GM08714 (cell line): ENCODE measurements around the gene ZNF32.
A peak's percentile ranks its signal among the peaks of the same experiment; 100 is the strongest.
"Not testable (repeated sequence)": the region's sequence is repeated elsewhere in the genome, so short reads cannot be mapped to it uniquely, and the experiment has no call there.

ENCODE experiments used
- H3K4me3 ChIP-seq: fragments of 200-500 bp; sonication (Bioruptor generic); 2 replicates; pipeline ENCODE4 v1.5.1; 2014; ENCODE audit warnings: mild to moderate bottlenecking, low read length, inconsistent platforms
- ZNF274 ChIP-seq: IDR thresholded peaks from 2 replicates; pipeline ENCODE4 v1.6.1; 2012; ENCODE audit warnings: mild to moderate bottlenecking, low read depth, low read length

The ZNF32 gene

DNA sequence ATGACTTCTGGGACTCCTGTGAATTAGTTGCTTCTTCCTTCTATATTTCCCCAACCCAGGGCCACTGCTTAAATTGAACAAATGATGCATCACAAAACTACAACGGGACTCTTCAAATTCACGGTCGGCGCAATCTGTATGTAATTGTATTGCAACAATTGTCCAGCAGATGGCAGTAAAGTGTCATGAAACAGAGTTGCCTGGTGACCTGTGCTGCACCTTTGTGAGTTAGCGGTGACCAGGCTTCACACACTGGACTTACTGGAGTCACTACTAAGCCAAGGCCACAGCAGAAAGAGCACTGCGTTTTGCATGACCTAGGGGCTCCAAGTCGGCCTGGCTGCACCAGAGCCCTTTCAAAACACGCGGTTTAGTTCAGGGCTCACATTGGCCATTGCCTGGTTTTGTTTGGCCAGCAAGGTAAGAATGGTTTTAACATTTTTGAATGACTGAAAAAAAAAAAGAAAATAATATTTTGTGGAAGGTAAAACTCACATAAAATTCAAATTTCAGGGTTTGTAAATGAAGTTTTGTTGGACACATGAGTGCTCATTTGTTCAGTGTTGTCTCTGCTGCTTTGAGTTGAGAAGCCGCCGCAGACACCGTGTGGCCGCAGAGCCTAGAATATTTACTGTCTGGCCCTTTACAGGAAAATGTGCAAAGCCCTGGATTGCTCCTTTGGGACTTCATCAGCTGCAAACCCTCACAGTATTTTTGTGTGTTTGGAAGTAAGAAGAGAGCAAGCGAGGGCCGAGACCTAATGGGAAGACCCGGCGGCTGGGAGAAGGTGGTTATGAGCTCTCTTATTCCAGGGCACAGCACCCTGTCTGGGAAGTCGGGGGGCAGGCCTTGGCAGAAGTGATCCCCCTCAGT lies 23.2 kb upstream of the ZNF32 start:
- TF ChIP-seq ZNF274: no peak
- H3K4me3 ChIP-seq: no peak overlapping the region

DNA sequence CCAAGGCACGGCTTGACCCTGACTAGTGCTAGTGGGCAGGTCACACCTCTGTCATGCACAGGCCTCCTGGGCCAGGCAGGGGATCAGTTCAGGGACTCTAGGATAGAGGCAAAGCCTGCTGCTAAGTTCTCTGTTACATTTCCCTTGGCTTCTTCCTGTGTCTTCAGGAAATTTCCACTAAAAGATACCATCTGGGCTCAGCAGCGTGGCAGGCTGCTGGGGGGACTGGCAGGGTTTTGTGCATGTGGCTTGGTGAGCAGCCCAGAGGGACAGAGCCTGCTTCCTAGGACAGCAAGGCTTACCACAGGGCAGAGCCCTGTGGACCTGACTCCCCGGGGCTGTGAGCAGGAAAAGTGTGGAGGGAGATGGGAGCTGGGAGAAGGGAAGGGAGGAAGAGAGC lies 20.7 kb upstream of the ZNF32 start:
- H3K4me3 ChIP-seq: no peak overlapping the region
- TF ChIP-seq ZNF274: no peak

DNA sequence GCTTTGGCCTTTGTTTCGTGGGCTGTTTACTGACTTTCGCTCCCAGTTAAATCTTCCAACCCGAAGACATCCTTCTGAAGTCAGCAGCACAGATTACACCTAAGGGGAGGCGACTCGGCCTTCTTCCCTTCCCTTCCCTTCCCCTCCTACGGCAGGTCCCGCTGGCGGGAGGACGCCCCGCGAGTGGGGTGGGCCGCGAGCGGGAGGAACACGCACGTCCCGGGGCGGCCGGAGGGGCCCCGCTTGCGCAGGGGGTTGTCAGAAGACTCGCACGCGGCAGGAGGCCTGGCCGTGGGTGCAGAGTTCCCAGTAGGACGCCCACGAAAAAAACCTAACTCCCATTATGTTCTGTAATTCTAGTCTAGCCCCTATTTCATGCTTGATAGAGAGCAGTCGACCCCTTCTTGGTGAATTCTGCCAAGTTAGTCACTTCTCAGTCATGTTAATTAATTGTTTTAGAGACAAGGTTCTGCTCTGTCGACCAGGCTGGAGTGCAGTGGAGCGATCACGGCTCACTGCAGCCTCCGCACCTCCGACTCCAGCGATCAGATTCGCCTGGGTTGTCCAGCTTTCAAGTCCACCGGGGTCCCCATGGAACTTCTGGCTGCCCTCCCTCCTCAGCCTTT lies 19.2 kb upstream of the ZNF32 start:
- H3K4me3 ChIP-seq: no peak overlapping the region
- TF ChIP-seq ZNF274: no peak

DNA sequence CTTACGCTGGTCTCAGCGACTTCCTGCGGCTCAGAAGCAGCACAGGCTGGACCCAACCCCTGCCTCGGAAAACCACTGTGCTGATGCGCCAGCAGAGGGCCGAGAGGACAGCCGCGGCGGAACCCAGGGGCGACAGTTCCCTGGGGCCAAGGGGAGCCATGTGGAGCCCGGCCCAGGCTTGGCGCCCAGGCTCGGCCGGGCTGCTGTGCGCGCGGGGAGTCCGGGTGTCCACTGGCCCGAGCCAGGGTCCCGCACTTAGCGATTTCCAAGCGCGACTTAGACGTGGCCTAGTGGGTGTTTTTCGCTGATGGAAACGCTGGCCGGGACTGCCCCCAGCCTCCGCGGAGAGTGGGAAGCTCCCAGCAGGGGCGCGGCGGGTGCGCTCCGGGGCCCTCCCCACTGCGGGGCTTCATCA lies 18.6 kb upstream of the ZNF32 start:
- TF ChIP-seq ZNF274: no peak
- no peak overlapping the region for H3K4me3 ChIP-seq

DNA sequence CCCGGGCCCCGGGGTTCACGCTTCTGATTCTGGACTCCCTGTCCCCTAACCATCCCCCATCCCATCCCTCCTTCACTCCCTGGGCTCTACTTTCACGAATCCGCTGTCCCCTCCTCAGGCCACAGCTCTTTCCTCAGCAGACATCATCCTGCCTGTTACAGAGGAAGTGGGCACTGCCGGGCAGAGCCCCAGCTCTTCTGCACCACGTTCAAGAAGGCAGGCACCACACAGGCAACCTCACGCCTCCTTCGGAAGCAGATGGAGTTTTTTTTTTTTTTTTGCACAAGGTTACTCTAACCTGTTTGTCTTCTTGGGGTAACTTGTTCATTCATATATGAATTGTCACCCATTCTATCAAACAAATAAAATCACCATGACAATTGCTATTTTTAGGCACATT lies 17.9 kb upstream of the ZNF32 start:
- H3K4me3 ChIP-seq: no peak overlapping the region
- TF ChIP-seq ZNF274: no peak

DNA sequence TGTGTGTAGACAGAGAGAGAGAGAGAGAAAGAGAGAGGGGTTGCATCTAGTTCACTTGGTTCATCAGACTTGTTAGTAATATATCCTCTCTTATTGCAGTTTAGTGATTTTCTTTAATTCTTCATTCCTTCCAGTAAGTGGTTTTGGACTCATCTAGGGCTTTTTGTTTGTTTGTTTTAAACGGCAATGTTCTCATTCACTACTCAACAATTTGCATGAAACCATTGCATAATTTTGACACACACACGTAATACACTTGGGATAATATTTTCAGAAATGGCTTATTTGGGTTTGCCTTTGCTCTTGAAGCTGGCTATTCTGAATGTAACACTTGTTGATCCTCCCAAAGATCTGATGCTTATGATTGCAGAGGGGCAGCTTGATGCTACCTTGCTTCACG lies 16.4 kb upstream of the ZNF32 start:
- no peak for TF ChIP-seq ZNF274
- H3K4me3 ChIP-seq: no peak overlapping the region

DNA sequence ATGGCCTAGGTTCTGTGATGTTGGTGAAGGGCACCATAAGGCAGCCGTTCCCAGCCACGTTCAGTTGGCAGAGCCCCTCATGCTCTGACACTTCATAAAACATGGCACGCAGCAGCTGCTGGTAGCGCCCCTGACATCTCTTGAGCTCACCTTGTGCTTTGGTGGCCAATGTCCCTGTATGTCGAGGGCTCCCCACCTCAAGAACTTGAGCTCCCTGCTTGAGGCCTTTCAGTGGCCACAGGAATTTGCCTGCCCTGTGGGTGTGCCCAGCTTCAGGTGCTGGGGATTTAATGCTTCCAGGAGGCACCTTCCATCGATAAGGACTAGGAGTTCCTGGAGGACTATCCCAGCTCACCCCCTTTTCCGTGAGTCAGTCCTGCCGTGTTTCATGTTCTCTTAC lies 9.5 kb upstream of the ZNF32 start:
- no peak overlapping the region for H3K4me3 ChIP-seq
- TF ChIP-seq ZNF274: no peak

DNA sequence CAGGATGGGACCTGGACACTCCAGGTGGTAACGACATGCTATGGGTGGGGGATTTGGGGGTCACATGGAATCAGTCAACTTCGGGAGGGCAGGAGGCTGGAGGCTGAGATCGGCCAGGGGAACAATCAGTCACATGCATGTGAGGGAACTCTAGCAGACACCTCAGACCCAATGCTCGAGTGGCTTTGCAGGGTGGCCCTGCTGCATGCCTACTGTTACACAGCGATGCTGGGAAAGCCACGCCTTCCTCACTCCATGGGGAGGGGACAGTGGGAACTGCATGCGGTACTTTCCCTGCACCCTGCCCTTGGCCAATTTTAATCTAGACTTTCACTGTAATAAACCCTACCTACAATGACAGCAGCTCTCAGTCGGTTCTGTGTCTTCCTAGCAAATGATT lies 6.6 kb upstream of the ZNF32 start:
- TF ChIP-seq ZNF274: no peak
- no peak overlapping the region for H3K4me3 ChIP-seq

DNA sequence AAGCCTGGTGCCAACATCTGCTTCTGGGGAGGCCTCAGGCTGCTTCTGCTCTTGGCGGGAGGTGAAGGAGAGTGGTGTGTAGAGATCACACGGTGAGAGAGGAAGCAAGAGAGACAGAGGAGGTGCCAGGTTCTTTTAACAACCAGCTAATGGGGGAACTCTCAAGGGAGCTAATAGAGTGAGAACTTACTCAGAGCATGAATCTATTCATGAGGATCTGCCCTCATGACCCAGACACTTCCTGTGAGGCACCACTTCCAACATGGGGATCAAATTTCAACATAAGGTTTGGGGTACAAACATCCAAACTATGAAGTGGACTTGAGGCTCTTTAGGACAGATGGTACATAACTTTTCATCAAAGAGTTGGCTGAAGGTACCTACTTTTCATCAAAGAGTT lies 5.1 kb upstream of the ZNF32 start:
- no peak for TF ChIP-seq ZNF274

DNA sequence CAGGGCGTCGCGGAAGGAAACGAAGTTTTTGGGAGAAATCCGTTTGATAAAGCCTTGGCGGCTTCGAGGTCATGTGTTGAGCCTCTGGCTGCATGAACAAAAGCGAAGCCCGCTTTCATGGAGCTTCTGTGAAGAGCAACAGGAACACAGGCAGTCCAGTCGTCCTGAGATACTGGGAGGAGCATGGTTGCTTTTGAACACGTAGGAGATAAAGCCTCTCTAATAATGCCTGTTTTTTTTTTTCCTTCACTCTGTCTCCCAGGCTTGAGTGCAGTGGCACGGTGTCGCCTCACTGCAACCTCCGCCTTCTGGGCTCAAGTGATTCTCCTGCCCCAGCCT lies 473 bp upstream of the ZNF32 start:
- H3K4me3 ChIP-seq: peak overlapping the region; percentile 80; the same call in 1 of the 2 replicates
- TF ChIP-seq ZNF274: no peak

More for the DNA sequence above, 5.1 kb upstream of the ZNF32 start:
- no peak overlapping the region for H3K4me3 ChIP-seq

DNA sequence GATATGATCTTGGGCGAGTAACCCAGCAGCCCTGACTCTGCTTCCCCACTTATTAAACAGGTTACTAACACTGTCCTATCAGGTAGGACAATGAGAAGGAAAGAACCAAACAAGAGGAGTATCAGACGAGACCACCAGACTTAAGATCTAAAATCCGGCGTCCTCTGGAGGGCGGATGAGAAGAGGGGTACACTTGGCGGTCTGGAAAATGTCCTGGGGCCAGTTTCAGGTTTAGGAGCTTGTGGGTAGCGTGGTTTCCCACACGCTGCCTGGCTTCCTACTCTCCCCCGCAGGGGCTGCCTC lies 635 bp downstream of the ZNF32 start:
- peak overlapping the region; percentile 80; the same call in 1 of the 2 replicates for H3K4me3 ChIP-seq
- TF ChIP-seq ZNF274: no peak

DNA sequence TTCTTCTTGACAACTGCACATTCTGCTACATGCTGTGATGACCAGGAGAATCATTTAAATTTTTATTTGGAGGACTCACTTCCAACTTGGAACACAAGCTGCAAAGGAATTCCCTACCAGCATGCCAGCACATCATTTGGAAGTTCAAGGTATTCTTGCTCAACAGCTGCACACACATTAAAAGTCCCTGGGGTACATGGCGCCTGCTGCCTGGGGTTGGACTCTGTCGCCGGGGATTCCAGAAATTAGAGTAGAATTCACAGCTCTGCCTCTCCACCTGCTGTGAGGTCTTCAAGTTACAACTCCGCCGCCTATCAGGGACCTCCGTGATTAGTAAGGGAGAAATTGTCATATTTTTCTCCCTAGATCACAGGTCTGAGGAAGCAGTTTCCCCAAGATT lies 1.1 kb downstream of the ZNF32 start:
- TF ChIP-seq ZNF274: no peak
- no peak overlapping the region for H3K4me3 ChIP-seq

DNA sequence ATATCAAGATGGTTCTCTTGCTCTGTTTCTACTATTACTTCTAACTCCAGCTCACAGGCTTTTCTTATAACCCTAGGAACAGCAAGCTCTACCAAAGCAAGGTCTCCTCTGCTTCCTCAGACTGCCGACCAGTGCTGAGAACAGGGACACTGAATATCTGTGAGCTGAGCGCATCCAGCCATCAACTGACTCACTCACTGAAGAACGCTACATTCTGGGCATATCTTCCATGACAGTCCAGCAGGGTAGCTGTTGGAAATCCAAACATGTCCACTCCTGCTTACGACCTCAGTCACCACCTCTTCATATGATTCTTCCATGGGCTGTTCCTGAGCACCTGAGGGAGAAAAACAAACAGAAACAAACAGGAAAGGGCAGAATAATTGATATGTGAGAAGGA lies 2.8 kb downstream of the ZNF32 start:
- no peak overlapping the region for H3K4me3 ChIP-seq
- no peak for TF ChIP-seq ZNF274

DNA sequence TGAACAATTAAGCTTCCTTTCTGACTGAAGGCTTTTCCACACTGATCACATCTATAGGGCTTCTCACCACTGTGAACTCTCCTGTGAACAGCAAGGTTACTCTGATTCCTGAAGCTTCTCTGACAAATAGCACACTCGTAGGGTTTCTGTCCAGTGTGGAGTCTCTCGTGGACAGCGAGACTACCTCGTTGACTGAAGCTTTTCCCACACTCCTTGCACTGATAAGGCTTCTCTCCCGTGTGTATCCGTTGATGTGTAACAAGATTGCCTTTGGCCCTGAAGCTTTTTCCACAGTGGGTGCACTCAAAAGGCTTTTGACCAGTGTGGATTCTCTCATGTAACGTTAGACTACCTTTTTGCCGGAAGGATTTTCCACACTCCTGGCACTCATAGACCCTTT lies 4.4 kb downstream of the ZNF32 start:
- H3K4me3 ChIP-seq: no peak overlapping the region
- no peak for TF ChIP-seq ZNF274

DNA sequence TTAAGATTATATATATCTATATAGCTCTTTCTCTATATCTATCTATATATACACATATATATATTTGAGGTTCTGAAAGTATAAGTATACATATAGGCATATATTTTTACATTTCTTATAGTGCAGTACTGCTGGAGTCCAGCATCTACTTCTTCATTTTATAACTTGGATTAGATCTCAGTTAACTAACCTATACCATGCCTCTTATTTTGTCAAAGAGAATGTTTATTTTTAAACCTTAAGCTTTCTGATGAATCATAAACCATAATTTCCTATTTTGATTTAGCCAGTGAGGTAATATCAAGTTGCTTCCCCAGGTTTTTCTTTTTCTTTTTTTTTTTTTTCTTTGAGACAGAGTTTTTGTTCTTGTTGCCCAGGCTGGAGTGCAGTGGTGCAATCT lies 8.1 kb downstream of the ZNF32 start:
- no peak overlapping the region for H3K4me3 ChIP-seq
- no peak for TF ChIP-seq ZNF274

DNA sequence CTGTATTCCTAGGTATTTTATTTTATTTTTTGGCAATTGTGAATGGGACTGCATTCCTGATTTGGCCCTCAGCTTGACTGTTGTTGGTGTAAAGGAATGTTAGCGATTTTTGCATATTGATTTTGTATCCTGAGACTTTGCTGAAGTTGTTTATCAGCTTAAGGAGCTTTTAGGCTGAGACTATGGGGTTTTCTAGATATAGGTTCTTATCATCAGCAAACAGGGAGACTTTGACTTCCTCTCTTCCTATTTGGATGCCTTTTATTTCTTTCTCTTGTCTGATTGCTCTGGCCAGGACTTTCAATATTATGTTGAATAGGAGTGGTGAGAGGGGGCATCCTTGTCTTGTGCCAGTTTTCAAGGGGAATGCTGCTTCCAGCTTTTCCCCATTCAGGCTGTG lies 12.9 kb downstream of the ZNF32 start:
- H3K4me3 ChIP-seq: not testable (repeated sequence)
